OCI-LY3 (cell line): ENCODE results near the gene SPON1.

Experiments
- CTCF ChIP-seq: fragments of 200-600, 300-600 bp; sonication (generic); IDR thresholded peaks from 2 replicates; pipeline ENCODE4 v1.5.1; 2014; ENCODE audit warnings: antibody characterized with exemption, low read length, low read depth
- EZH2phosphoT487 ChIP-seq: fragments of 200-600 bp; shearing (Covaris generic); IDR thresholded peaks from 2 replicates; pipeline ENCODE4 v1.6.1; 2018; ENCODE audit warnings: antibody characterized with exemption, mixed run types, low read depth

- TF ChIP-seq CTCF (no peak), EZH2phosphoT487 (no peak)
Observed at GRCh38 chr11:14264966-14265365, 302.4 kb downstream of the SPON1 start.
